CMK (cell line): ENCODE data around the gene PBX4.

Experiments used
- DNase-seq: peaks from one replicate; pipeline ENCODE4 v3.0.0-alpha.2; 2010; ENCODE audit warnings: low read depth

The PBX4 gene

GRCh38 chr19:19588546-19588945 is 29.9 kb downstream of the PBX4 start:
- no peak for DNase-seq

GRCh38 chr19:19587771-19588170 is 30.7 kb downstream of the PBX4 start:
- no peak for DNase-seq

DNA sequence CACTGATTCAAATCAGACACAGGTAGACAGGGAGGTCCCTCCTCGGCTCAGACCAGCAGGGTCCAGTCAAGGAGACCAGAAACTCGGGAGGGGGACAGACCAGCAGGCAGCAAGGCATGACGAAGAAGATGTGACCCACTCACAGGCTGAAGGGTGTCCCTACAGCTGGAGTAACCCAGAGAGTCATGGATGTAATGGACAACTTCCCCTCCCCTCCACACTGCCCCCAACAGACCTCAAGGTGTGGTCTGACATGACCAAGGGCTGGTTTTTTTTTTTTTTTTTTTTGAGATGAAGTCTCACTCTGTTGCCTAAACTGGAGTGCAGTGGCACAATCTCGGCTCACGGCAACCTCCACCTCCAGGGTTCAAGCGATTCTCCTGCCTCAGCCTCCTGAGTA is 34.1 kb downstream of the PBX4 start:
- no peak for DNase-seq

DNA sequence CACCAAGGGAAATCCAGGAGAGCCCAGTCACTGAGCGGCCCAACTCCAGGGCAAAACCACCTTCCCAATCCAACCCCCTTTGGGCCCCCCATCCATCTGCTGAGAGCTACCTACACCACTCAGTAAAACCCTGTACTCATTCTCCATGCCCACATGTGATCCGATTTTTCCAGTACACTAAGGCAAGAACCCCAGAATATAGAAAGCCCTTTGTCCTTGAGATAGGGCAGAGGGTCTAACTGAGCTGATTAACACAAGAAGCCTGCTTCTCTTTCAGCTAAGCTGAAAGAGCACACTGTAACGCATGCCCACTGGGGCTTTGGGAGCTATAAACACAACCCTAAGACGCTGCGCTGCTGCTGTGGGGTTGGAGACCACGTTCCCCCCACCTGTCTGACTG is 36.0 kb downstream of the PBX4 start:
- no peak for DNase-seq

GRCh38 chr19:19581391-19581790 is 37.1 kb downstream of the PBX4 start:
- DNase-seq: no peak

DNA sequence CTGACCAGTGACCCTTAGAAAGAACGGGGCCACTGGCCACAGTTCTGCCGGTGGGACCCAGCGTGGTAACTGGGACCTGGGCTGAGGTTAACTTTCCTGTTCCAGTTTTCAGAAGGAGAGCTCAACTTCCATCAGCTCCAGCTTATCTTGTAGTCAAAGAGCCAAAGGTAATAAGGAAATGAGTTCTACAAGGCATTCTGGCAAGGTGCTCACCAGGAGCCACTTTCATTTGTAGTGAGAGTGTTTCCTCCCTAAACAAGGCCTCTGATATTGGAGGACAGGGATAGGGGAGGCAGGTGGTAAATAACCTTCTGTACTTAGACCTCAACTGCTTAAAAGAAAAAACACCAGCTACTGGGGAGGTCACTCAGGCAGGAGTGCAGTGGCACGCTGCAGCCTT is 38.1 kb downstream of the PBX4 start:
- no peak for DNase-seq

- DNase-seq: no peak
Observed at GRCh38 chr19:19579533-19580361, 38.7 kb downstream of the PBX4 start.

DNA sequence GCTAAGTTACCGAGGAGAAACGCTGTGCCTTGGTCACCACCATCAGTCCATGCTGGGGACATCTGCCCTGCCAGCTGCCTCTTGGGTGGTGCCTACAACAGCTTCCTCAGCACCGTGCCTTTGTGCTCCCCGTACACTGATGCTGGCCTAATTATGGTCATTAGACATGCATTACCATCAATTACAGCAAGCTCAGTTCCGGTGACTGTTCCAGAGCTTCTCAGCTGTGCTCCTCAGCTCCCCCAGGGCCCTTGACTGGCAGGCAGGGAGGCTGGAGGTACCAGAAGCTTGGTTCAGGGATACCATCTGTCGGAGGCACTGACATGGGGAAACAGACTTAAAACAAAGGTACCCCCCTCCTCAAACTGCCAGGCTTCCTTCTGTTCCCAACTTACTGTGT is 40.2 kb downstream of the PBX4 start:
- DNase-seq: no peak

- no peak for DNase-seq
Observed at GRCh38 chr19:19575411-19575810, 43.1 kb downstream of the PBX4 start.

DNA sequence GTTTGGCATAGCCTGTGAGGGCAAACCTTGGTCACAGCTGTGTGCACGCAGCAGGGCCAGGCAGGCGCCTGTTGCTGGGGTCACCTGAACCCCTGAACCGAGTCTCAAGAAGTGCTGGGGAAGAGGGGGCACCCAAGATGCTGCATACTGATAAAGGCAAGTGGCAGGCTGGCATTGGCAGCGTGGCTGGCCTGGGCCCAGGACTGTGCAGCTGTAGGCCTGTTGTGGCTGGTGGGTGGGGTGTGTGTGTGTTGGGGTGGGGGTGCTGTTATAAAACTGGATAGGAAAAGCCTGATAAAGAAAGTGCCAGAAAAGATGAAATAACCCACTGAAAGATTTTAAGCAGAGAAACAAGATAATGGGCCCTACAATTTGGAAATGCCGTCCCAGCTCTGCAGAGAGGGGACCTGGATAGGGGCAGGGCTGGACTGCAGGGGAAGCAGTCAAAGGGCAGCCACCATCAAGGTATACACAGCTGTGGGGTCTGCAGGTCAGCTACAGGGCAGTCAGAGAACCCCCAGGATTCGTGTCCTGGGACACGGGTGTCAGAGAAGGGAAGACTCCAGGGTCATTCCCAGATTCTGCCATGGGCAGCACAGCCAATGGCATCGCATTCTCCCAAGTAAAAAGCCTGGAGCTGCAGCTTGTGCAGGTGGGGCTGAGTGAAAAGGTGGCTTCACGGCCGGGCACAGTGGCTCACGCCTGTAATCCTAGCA is 47.3 kb downstream of the PBX4 start:
- DNase-seq: no peak

DNA sequence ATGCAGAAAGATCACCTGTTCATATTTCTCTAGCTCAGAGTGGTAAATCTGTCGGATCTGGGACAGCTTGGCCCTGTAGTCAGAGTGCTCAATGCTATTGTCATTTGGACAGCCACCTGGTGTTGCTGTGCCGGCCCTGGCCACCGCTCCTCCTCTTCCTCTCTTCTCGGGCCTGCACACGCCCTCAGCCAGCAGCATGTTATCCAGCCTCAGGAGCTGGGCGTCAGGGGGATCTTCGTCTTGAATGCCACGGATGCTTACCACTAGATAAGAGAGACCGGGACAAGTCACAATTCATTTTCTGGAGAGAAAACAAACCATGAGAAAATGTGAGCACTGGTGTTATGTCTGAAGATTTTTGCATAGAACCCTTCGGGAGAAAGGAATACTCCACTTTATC is 47.9 kb downstream of the PBX4 start:
- no peak for DNase-seq

GRCh38 chr19:19568802-19569756 is 49.4 kb downstream of the PBX4 start:
- DNase-seq: no peak

GRCh38 chr19:19567391-19567790 is 51.1 kb downstream of the PBX4 start:
- no peak for DNase-seq

- DNase-seq: no peak
Observed at GRCh38 chr19:19566306-19566705, 52.2 kb downstream of the PBX4 start.

DNA sequence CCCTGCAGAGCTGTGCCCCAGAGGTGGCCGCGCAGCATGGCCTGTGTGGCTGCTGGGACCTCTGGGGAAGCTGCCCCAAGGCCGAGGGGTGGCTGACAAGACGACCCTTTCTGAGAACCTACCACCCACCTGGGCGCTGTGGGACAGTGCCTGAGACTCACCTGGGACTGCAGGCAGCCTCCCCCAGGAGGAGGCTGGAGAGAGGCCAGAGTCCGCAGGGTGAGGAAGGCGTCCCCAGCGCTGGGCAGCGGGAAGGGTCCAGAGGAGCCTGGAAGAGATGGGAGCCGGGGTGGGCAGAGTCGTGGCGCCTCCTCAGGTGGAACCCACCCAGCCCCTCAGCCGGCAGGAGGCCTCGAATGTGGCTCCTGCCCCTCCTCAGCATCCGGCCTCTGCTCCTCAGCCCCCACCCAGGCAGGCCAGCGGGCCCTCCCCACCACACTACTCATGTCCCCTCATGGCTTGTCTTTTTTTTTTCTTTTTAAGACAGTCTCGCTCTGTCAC is 55.1 kb downstream of the PBX4 start:
- DNase-seq: no peak

DNA sequence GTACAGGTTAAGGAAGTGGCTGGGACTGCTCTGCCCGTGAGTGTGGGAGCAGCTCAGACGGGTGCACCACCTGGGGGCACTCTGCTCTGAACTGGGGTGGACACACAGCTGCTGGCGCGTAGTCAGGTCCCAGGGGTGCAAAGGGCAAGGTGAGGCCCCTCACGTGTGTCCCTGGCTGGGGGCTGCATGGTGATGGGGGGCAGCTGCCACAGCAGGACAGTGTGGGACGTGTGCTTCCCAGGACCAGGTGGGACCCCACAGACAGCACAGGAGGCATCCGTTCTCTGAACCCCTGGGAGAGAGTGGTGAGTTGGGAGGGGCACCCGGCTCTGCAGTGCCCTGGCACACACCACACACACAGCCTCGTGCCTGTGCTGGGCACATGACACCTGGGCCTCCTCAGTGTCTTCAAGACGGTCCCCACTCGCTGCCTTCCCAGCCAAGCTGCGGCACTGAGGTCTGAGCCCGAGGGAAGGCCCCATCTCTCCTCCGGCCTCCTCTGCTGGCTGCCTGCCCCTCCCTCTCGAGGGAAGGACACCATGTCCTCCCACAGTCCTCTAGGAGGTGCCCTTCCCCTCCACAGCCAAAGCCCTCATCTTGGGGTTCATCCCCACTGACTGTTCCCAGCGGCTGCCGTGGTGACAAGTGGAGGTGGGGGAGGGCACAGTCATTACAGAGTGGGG is 55.7 kb downstream of the PBX4 start:
- DNase-seq: no peak

DNA sequence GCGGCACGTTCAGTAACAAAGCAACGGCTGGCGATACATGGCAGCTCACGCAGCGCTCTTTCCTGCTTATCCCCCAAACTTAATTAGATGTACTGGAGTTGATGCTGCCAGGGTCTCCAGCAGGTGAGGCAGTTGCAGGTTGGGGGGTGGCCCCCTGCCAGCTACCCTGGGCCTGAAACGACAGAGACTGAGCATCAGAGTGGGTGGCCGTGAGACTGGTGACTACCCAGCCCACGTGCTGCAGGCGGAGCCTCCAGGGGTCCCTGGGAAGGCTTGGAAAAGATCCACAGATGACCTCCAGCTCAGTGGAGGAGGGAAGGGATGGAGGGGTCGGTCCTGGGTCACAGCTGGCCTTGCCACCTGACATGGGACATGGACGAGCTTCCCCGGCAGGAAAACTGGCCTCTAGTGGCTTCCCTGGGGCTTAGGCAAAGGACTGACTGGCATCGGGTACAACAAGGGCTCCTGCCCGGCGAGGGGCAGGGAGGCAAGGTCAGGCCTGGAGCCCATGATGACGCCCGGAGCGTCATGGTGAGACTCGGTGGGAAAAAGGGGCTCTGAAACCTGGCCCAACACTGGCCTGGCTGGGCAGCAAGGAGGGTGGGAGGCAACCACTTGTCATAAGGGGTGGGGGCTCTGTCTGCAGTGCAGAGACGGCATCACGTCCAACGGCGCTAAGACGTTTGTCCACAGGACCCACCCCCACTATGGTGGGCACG is 56.4 kb downstream of the PBX4 start:
- no peak for DNase-seq

DNA sequence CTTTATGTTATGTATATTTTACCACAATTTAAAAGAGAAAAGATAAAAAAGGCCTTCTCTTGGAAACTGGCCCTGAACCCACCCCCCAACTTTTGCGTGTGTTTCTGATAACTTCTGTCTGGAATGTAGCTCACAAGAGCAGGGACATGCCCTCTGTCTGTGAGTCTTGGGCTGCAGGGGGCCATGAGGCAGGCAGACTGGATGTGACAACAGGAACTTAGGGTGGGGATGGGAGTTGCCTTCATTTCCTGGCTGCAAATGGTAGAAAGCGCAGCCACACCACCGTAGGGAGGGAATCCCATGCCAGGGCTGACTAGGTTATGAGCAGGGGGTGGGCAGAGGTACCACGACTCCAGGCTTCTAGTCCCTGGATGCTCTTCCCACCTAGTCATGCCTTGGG is 58.6 kb downstream of the PBX4 start:
- no peak for DNase-seq

DNA sequence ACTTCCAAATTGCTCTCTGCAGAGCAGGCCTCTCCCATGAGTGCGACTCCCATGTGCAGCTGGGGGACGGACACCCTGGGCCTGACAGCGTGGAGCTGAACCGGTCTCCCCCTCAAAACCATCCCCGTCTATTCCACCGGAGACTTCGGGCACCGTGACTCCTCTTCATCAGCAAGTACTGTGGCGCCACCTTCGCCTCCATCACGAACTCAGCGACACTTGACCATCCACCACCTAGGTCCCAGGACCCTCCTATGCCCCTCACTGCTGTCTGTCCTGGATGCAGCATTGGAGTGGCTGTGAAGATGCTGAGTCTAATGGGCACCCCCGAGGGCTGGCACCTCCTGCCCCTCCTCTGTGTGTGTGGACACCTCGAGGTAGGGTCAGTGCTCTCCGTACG is 59.9 kb downstream of the PBX4 start:
- no peak for DNase-seq

DNA sequence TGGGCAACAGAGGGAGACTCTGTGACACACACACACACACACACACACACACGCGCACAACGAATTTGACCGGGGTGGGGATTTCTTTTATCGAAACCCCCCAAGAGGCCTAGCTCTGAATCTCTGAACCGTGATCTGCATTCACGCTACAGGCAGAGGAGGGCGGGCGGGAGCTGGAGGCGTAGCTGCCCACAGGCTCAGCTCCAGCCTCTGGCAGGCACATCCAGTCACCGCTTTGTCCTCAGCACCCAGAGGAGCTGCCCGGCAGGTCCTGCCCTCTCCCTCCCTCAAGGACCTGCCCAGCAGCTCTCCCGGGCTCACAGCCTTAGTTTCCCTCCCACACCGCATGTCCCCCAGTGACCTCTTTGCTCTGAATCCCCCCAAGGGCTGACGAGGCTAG is 60.4 kb downstream of the PBX4 start:
- no peak for DNase-seq
